GM12891 (cell line): ENCODE data around the gene TNFRSF12A.

Experiments
- POLR2A ChIP-seq: IDR thresholded peaks from 2 replicates; pipeline ENCODE4 v1.6.1; 2011; ENCODE audit warnings: low read depth, low read length, control low read depth
- SPI1 ChIP-seq: IDR thresholded peaks from 2 replicates; pipeline ENCODE4 v1.6.1; 2011; ENCODE audit warnings: low read depth, low read length, control low read depth

- TF ChIP-seq POLR2A (no peak), SPI1 (no peak)
Observed at GRCh38 chr16:3028716-3029319, 8.7 kb downstream of the TNFRSF12A start.
